ENCODE measurements around the gene ELOVL7.

DNA sequence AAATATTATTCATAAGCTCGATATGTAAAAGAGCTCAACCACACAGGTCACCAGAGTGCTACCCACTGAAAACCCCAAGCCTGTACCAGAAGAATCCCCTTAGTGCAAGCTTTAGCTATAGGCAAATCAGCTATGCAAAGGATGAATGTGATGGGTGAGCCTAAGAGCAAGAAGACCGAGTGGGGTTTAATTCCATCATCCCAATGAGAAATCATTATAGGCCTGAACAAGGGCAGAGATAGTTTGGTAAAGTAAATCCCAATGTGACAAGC is 21.8 kb downstream of the ELOVL7 start:
- no peak for TF ChIP-seq POLR2AphosphoS5 (IDR thresholded peaks at IDR 0.05)
- TF ChIP-seq, protein P1, sequence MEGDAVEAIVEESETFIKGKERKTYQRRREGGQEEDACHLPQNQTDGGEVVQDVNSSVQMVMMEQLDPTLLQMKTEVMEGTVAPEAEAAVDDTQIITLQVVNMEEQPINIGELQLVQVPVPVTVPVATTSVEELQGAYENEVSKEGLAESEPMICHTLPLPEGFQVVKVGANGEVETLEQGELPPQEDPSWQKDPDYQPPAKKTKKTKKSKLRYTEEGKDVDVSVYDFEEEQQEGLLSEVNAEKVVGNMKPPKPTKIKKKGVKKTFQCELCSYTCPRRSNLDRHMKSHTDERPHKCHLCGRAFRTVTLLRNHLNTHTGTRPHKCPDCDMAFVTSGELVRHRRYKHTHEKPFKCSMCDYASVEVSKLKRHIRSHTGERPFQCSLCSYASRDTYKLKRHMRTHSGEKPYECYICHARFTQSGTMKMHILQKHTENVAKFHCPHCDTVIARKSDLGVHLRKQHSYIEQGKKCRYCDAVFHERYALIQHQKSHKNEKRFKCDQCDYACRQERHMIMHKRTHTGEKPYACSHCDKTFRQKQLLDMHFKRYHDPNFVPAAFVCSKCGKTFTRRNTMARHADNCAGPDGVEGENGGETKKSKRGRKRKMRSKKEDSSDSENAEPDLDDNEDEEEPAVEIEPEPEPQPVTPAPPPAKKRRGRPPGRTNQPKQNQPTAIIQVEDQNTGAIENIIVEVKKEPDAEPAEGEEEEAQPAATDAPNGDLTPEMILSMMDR (IDR thresholded peaks at IDR 0.05) = no peak
- TF ChIP-seq POLR2A (IDR thresholded peaks at IDR 0.05; ENCODE audit: low read depth) = no peak
- no peak for TF ChIP-seq EP300 (IDR thresholded peaks at IDR 0.05)

Data from esophagus muscularis mucosa (tissue), 4 donors.